Forelimb muscle (tissue), 1 donor: ENCODE measurements around the gene MFSD6. TPM values are rescaled to one million over a fixed set of nuclear protein-coding genes. Genes with fewer than 3 reads are reported as not detected.
"Not testable (repeated sequence)": the region's sequence is repeated elsewhere in the genome, so short reads cannot be mapped to it uniquely, and the experiment has no call there.

Experiments
- DNase-seq: peaks from one replicate; pipeline ENCODE4 v3.0.0-alpha.2; 2013; ENCODE audit warnings: low read depth
- polyA plus RNA-seq: library from polyadenylated mRNA; unstranded; fragments of 120-200 nt; gene quantifications from one replicate; pipeline ENCODE4 v1.2.1, GENCODE V29; 2013; ENCODE audit not compliant: insufficient read length

MFSD6 gene
- polyA plus RNA-seq, 1 donor: 9.3 TPM

DNA sequence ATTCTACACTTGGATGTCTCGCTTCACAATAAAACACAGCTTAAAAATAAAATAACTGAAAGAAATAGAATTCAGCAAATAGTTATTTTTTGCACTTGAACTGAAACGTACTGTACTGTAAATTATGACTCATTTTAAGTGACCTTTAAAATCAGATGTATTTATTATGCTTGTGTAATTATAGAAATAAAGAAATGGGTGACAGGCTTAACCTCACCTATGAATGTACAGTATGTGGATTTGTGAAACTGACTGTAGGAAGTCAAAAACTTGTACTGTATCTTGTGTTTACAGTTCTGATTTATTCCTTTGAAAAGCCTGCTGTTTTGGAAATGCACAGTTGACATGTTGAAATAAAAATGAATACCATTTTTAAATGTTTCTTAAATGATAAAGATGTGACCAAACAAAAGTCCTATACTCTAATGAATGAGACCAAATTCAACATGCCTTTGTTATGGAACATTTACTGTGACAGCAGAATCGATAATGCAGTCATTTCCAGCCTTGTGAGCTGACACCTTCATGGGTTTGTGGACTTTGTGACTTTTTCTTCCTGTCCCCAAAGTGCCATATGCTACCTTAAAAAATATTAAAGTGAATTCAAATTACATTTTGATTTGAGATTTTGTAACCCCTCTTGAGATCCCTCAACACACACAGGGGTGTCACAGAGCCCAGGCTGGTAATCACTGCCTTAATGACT, 93.7 kb downstream of the MFSD6 start:
- DNase-seq: no peak

- no peak for DNase-seq
These were observed 94.9 kb downstream of the MFSD6 start for GRCh38 chr2:190503088-190503487.

GRCh38 chr2:190504912-190505311, 96.8 kb downstream of the MFSD6 start:
- DNase-seq: no peak

GRCh38 chr2:190505696-190506095, 97.5 kb downstream of the MFSD6 start:
- DNase-seq: no peak

DNA sequence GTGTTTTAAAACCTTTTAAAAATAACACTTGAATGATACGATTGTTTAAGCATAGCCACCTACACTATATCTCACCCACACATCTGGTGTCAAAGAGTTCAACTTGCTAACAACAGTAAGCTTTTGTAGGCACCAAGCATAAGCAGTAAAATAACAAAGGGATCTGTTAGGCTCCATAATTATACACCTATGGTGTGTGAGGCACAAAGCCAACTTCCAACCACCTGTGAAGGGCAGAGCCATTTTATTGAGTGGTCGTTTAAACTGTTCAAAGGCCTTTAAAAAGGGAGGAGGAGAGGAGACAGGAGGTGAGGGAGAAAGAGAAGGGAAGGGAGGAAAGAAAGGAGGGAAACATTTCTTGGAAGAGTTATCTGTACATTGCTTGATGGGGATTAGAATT, 98.5 kb downstream of the MFSD6 start:
- DNase-seq: no peak

GRCh38 chr2:190507135-190507534, 99.0 kb downstream of the MFSD6 start:
- no peak for DNase-seq

- not testable (repeated sequence) for DNase-seq
These were observed 101.7 kb downstream of the MFSD6 start for GRCh38 chr2:190509895-190510294.

DNA sequence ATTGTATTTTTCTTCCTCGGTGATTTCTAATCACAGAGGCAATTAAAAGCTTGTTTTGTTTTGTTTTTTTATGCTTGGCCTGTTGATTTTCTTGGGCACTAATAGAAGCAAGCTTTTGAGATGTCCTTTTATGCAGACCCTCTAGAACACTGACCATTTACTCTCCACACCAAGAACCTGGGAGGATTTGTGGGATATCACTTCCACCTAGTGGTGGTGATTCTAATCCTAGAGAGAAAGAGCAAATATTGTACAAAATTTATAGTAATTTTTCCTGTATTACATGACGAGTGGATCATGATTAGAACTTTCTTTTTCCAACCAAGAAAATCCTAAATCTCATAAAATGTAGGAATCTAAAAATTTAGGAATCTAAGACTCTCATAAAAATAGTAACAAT, 102.9 kb downstream of the MFSD6 start:
- no peak for DNase-seq

DNA sequence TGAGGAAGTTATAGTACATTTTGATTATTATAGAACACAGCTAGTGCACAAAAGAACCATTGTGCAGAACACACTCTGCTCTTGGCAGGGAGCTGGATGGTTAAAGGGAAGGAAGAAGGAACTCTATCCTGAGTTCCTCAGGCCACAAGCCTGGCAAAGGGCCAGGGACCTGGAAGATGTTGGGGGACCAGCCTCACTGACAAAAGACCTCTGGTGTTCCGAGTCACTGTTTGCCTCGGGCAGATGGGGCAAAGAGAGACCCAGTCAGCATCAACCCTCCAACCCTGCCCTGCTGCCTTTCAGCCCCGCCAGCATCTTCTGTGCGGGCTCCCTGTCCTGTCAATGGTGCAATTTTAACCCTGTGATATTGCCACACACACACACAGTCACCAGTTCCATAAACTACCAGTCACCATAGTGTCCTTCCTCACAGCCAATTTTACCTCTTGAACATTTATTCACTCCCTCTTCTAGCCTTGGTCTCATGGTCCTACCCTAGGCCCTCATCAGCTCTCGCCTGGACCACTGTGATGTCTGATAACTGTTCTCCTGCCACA, 104.5 kb downstream of the MFSD6 start:
- no peak for DNase-seq

GRCh38 chr2:190513877-190514276, 105.7 kb downstream of the MFSD6 start:
- no peak for DNase-seq

DNA sequence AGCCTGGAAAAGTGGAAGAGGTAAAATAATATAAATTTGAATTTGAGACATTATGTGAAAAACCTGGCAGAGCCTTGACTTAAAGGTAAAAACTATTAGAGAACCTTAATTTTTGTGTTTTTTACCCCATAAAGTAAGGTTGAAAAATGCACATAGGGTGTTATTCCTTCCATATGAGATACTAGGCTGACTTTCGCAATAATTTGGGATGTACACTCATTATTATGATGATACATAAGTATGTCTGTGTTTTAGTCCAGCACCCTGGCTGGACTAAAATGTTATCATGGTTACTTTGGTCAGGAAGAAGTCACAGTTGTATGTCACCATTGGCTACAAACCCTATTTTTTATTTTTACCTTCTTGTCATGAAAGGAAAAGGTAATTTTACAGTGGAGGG, 106.5 kb downstream of the MFSD6 start:
- no peak for DNase-seq

- no peak for DNase-seq
These were observed 107.5 kb downstream of the MFSD6 start for GRCh38 chr2:190515687-190516086.

GRCh38 chr2:190517468-190517867, 109.3 kb downstream of the MFSD6 start:
- DNase-seq: no peak

GRCh38 chr2:190519975-190520767, 112.0 kb downstream of the MFSD6 start:
- no peak for DNase-seq

DNA sequence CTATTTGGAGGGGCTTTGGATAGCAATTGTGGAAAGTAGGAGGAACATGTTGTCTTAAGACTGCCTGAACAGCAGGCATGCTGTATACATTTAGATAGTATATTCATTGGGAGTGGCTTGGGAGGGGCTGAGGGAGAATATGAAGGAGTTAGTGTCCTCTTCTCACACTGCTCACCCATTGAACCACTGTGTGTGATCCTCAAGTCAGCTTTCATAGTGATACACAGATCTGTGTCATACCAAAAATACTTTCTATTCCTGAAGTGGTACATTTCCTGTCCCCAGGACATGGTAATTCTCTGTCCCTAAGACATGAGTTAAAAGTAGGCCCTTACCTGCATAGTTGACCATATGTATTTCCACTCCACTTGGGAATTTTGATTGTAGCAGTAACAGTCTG, 116.8 kb downstream of the MFSD6 start:
- DNase-seq: no peak

DNA sequence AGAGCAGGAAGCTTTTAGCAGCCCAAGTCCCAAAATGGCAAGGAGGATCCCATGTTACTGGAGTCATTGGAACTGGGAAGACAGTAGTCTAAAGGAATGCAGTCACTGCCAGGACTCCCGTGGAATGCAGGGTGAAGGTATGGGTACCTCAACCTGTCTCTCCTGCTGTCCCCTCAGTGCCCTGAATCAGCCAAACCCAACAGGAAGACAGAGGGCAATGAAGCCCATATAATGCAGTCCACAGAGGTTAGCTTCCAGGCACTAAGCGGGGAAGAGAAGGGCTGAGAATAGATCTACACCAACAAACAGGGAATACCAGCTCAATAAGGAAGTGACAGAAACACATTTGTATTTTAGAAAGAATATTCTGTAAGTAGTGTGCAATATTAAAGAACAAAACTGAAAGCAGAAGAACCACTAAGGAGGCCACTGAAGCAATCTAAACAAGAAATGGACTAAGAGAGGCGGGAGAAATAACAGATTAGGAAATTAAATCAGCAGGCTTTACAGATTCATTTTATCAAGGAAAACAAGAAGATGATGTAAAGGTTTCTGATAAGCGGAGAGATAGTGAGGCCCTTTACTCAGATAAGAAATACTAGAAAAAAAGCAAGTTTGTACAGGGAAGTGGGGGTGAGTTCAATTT, 118.1 kb downstream of the MFSD6 start:
- DNase-seq: no peak

DNA sequence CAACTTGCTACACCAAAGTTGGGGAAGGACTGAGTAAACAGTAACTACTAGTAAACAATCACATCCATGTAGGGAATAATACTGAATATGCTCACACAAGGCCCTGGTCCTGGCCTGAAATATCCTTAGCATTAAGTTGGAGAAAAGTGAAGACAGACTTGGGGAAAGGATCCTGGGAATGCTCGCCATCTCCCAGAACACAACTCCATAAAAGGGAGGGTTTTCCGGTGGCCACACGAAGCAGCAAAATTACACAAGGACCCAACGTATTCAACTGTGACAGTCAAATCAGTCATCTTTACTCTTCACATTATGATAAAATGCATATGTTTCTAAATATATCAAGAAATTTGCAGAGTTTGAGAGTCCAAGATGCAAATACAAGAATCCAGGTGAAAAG, 119.1 kb downstream of the MFSD6 start:
- DNase-seq: no peak

DNA sequence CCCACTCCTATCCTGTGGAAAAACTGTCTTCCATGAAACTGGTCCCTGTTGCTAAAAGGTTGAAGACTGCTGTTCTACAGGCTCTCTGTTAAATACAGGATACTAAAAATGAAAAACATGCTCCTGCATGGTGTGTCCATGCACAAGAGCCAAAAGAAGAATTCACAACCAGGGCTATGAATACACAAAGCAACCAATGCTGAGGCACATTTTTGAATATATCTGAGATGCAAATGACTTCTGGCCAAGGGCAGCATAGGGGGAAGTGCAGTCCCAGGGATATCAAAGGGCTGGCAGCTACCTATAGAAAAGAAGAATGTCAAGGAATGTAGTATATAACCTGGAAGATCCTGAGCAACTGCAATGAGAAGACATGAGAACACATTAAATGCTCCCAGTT, 119.8 kb downstream of the MFSD6 start:
- no peak for DNase-seq

- no peak for DNase-seq
These were observed 120.4 kb downstream of the MFSD6 start for GRCh38 chr2:190528521-190529001.

DNA sequence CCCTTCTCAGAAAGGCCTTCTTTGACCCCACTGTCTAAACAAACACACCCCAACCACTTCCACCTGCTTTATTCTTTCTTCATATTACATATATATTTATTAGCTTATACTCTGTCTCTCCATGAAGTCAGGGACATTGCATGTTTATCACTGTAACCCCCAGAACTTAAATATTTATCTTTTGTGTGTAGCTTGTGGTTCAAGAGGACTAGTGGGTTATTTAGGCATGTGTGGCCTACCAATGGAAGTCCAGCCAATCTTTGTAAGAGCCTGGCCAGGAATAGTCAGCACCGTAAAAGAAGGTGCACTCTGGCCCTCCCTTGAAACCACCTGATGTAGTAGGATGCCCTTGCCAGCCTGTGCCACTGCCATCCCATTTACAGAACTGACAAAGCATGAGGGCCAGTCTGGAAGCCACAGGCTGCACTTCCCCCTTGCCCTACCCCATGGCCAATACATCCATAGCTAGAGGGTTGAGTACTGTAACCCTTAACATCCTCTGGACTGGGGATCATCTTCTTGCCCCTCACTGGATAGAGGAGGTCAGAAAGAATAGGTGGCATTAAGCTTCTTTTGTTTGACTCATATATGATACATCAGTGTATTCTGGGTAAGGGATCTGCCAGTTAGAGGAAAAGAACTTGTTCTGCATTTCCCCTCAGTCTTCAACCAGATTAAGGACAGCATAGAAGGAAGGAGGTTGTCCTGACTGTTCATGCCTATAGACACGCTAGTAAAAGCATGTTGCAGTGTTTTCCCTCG, 121.5 kb downstream of the MFSD6 start:
- no peak for DNase-seq

DNA sequence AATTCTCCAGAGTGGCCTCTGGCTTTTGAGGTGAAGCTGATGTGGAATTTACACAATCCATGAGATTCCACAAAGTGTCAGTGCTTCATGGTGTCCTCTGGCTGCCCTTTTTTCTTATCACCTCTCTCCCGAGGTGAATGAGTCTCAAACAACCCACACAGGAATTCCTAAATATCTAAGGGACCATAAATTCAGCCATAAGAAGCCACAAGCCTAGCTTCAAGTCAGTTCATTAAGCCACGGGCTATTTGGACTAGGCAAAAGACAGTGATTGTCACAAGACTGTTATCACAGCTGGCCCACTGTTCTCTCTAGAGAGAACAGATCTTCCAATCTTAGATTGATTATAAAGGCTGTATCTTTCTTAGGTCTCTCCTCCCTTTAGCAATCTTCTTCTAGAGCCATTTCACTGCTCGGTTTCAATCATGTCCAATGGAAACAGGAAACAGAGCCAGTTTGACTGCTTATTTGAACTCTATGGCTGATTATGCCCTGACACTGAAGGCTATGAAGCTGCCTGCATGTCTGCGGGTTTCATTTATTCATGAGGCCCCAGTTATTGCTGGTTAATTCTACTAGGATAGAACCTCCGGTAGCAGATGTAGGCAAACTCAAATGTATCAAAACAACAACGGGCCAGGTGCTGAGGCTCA, 122.2 kb downstream of the MFSD6 start:
- no peak for DNase-seq
